ENCODE data around the gene GMDS.

- no peak for TF ChIP-seq CTCF (conservative IDR thresholded peaks at IDR 0.05; ENCODE audit: low read length)
- TF ChIP-seq EZH2phosphoT487 (IDR thresholded peaks at IDR 0.05; ENCODE audit: borderline replicate concordance): no peak
These were observed 434.5 kb downstream of the GMDS start for GRCh38 chr6:1810880-1811279.

Measured in Loucy (cell line).